ENCODE measurements around the gene SC5D. TPM values are rescaled to one million over a fixed set of nuclear protein-coding genes. Genes with fewer than 3 reads are reported as not detected.
A peak's percentile ranks its signal among the peaks of the same experiment; 100 is the strongest.

The SC5D gene
- total RNA-seq, 1 experiment from 2014 or later: 79.2 TPM

DNA sequence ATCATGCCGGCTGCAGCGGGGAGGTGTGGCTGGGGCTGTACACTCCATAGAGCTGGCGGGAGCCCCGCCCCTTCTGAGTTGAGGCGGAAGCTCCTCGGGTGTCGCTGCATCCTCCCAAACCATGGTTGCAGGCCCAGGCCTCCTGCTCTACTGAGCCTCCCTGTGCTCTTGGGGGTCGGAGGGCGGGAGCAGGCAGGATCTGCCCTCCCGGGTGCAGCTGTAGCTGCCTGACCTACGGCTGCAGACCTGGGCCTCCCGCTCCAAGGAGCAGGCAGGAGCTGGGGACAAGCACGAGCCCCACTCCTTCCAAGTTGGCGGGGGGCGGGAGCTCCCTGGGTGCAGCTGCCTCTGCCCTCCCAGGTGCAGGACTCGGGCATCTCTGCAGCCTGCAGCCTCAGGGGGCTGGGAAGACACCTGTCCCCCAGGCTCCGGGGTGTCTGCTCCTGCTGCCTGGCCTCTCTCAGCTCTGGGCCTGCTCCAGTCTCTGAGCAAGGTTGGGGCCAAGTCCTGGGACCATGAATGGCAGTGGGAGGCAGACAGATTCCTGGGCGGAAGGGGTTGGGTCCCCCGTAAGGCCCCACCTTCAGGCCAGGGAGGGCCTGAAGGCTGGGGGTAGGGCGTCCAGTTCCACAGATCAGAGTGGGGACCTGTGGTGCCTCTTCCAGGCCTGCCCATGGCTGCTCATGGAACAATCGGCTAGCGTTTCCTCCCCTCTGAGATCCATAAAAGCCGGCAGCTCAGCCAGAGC lies 46.4 kb upstream of the SC5D start:
- DNase-seq (ENCODE audit: low spot score) (peak; percentile 27), ATAC-seq (peak; percentile 58)
- no peak overlapping the region for H3K4me3 Mint-ChIP-seq
- no peaks in the 10 kb centered on the region; the same call in 1 of the 2 replicates for H3K27me3 Mint-ChIP-seq (ENCODE audit: low read depth)
- H3K27ac Mint-ChIP-seq: no peak overlapping the region
- POLR2A ChIA-PET: interaction anchor here (0.5 to 1.1 kb wide), 2 partner anchors 46 to 211 kb away, joined by 3 to 4 read pairs; partner anchors contain the start of gene SC5D
- no peaks in the 10 kb centered on the region for H3K9me3 Mint-ChIP-seq
- CTCF ChIA-PET: interaction anchor here (1.2 to 2.4 kb wide), 5 partner anchors 10 to 145 kb away, joined by 3 to 6 read pairs (median 5); partner anchors contain the start of genes SC5D and TECTA
- TF ChIP-seq, protein P1, sequence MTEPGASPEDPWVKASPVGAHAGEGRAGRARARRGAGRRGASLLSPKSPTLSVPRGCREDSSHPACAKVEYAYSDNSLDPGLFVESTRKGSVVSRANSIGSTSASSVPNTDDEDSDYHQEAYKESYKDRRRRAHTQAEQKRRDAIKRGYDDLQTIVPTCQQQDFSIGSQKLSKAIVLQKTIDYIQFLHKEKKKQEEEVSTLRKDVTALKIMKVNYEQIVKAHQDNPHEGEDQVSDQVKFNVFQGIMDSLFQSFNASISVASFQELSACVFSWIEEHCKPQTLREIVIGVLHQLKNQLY (CRISPR knock-in tag; IDR thresholded peaks at IDR 0.05): no peak
- no peak for TF ChIP-seq ZNF138 (CRISPR knock-in tag; conservative IDR thresholded peaks at IDR 0.05)
- no peaks in the 10 kb centered on the region for H3K36me3 Mint-ChIP-seq
- peaks cover 27% of the 10 kb centered on the region for H3K4me1 Mint-ChIP-seq

GRCh38 chr11:121246769-121247035 lies 45.9 kb upstream of the SC5D start:
- DNase-seq (ENCODE audit: low spot score): no peak
- Mint-ChIP-seq H3K4me3 (no peak overlapping the region), H3K27me3 (ENCODE audit: low read depth) (no peaks in the 10 kb centered on the region; the same call in 1 of the 2 replicates), H3K4me1 (peaks cover 29% of the 10 kb centered on the region), H3K36me3 (no peaks in the 10 kb centered on the region), H3K9me3 (no peaks in the 10 kb centered on the region), H3K27ac (no peak overlapping the region)
- ATAC-seq: no peak
- ChIA-PET CTCF (interaction anchor here (1.3 to 2.4 kb wide), 4 partner anchors 9 to 52 kb away, joined by 3 to 6 read pairs (median 5); partner anchors contain the start of gene SC5D), POLR2A (interaction anchor here (0.5 kb wide), 1 partner anchor 212 kb away, joined by 4 read pairs; no protein-coding TSS in a partner anchor)
- TF ChIP-seq, protein P2, sequence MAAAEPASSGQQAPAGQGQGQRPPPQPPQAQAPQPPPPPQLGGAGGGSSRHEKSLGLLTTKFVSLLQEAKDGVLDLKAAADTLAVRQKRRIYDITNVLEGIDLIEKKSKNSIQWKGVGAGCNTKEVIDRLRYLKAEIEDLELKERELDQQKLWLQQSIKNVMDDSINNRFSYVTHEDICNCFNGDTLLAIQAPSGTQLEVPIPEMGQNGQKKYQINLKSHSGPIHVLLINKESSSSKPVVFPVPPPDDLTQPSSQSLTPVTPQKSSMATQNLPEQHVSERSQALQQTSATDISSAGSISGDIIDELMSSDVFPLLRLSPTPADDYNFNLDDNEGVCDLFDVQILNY (CRISPR knock-in tag; IDR thresholded peaks at IDR 0.05): no peak
- TF ChIP-seq ZNF671 (CRISPR knock-in tag; IDR thresholded peaks at IDR 0.05): no peak
- TF ChIP-seq, protein P3, sequence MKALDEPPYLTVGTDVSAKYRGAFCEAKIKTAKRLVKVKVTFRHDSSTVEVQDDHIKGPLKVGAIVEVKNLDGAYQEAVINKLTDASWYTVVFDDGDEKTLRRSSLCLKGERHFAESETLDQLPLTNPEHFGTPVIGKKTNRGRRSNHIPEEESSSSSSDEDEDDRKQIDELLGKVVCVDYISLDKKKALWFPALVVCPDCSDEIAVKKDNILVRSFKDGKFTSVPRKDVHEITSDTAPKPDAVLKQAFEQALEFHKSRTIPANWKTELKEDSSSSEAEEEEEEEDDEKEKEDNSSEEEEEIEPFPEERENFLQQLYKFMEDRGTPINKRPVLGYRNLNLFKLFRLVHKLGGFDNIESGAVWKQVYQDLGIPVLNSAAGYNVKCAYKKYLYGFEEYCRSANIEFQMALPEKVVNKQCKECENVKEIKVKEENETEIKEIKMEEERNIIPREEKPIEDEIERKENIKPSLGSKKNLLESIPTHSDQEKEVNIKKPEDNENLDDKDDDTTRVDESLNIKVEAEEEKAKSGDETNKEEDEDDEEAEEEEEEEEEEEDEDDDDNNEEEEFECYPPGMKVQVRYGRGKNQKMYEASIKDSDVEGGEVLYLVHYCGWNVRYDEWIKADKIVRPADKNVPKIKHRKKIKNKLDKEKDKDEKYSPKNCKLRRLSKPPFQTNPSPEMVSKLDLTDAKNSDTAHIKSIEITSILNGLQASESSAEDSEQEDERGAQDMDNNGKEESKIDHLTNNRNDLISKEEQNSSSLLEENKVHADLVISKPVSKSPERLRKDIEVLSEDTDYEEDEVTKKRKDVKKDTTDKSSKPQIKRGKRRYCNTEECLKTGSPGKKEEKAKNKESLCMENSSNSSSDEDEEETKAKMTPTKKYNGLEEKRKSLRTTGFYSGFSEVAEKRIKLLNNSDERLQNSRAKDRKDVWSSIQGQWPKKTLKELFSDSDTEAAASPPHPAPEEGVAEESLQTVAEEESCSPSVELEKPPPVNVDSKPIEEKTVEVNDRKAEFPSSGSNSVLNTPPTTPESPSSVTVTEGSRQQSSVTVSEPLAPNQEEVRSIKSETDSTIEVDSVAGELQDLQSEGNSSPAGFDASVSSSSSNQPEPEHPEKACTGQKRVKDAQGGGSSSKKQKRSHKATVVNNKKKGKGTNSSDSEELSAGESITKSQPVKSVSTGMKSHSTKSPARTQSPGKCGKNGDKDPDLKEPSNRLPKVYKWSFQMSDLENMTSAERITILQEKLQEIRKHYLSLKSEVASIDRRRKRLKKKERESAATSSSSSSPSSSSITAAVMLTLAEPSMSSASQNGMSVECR (CRISPR knock-in tag; IDR thresholded peaks at IDR 0.05; ENCODE audit: borderline replicate concordance): no peak
- no peak for TF ChIP-seq ZBTB21 (CRISPR knock-in tag; IDR thresholded peaks at IDR 0.05; ENCODE audit: borderline replicate concordance)
- no peak for TF ChIP-seq TP53 (CRISPR knock-in tag; IDR thresholded peaks at IDR 0.05)
- no peak for TF ChIP-seq ZSCAN18 (CRISPR knock-in tag; IDR thresholded peaks at IDR 0.05)
- no peak for TF ChIP-seq EMX1 (CRISPR knock-in tag; IDR thresholded peaks at IDR 0.05)
- no peak for TF ChIP-seq MAX (CRISPR knock-in tag; IDR thresholded peaks at IDR 0.05)
- TF ChIP-seq ZNF396 (CRISPR knock-in tag; IDR thresholded peaks at IDR 0.05; ENCODE audit: borderline replicate concordance): no peak
- TF ChIP-seq, protein P4, sequence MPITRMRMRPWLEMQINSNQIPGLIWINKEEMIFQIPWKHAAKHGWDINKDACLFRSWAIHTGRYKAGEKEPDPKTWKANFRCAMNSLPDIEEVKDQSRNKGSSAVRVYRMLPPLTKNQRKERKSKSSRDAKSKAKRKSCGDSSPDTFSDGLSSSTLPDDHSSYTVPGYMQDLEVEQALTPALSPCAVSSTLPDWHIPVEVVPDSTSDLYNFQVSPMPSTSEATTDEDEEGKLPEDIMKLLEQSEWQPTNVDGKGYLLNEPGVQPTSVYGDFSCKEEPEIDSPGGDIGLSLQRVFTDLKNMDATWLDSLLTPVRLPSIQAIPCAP (CRISPR knock-in tag; IDR thresholded peaks at IDR 0.05): no peak
- TF ChIP-seq FOXP4 (CRISPR knock-in tag; IDR thresholded peaks at IDR 0.05): no peak
- no peak for TF ChIP-seq ZNF219 (CRISPR knock-in tag; IDR thresholded peaks at IDR 0.05; ENCODE audit: borderline replicate concordance)
- TF ChIP-seq CREM (CRISPR knock-in tag; IDR thresholded peaks at IDR 0.05): no peak
- TF ChIP-seq SMAD4 (CRISPR knock-in tag; IDR thresholded peaks at IDR 0.05): no peak
- TF ChIP-seq ETV6 (CRISPR knock-in tag; IDR thresholded peaks at IDR 0.05): no peak
- no peak for TF ChIP-seq NR3C1 (CRISPR knock-in tag; conservative IDR thresholded peaks at IDR 0.05; ENCODE audit: low read depth)
- no peak for TF ChIP-seq STAT6 (CRISPR knock-in tag; conservative IDR thresholded peaks at IDR 0.05; ENCODE audit: low read depth)
- no peak for TF ChIP-seq RORB (CRISPR knock-in tag; IDR thresholded peaks at IDR 0.05)
- no peak for TF ChIP-seq ZNF317 (CRISPR knock-in tag; IDR thresholded peaks at IDR 0.05; ENCODE audit: borderline replicate concordance, low read depth)
